Fibroblast of peridontal ligament (primary cell): ENCODE measurements around the gene VPS13D.
"Not testable (repeated sequence)": the region's sequence is repeated elsewhere in the genome, so short reads cannot be mapped to it uniquely, and the experiment has no call there.

Source experiments
- DNase-seq: peaks from one replicate; pipeline ENCODE4 v3.0.0-alpha.2; 2010; ENCODE audit errors: extremely low read depth

Gene VPS13D

DNA sequence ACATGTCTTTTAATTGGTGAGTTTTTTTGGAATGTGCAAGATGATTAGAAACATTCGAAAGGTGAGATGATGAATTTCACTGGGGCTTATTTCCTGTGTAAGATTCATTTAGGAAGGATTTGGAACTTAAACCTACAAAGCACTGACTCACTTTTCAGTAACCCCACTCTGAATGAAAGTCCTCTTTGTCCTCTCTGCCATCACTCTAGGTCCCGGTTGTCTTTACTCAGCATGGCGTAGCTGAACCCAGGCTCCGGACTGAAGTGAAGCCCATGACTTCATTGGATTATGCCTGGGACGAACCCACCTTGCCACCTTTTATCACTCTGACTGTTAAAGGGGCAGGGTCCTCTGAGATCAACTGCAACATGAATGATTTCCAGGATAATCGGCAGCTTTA, 139.4 kb downstream of the VPS13D start:
- no peak for DNase-seq

DNA sequence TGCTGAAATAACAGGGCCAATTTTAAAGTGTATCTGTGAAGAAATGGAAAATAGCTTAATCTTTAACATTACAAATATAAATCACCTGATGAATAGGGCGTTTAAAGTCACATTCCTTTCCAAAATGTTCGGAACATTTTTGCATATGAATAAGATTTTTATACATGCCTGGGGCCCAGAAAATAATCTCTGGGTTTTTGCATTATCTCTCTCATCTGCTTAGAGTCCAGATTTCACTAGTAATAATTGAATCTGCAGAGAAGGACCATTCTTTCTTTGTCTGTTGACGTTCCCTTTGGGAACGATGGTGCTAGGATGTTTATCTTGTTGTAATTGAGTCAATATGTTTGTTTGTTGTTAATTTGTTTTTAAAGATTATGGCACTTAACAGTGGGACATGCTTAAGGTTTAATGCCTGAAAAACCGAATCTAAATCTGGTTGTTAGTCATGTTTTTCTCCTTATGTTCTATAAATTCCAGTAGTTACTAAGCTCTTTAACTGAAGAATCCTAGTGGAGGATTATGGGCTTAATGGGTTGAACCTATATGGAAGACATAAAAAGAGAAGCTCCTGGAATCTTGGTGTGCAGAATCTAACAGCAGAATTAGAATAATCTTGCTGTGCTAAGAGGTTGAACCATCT, 140.6 kb downstream of the VPS13D start:
- no peak for DNase-seq

DNA sequence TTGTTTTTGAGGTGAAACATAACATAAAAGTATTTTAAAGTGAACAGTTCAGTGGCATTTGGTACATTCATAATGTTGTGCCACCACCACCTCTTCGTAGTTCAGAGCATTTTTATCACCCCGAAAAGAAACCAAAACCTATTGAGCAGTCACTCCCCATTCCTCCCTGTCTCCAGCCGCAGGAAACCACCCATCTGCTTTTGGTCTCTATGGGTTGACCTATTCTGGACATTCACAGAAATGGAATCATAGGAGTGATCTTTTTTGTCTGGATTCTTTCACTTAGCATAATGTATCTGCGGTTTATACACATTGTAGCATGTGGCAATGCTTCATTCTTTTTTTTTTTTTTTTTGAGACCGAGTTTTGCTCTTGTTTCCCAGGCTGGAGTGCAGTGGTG, 141.2 kb downstream of the VPS13D start:
- DNase-seq, result no peak

DNA sequence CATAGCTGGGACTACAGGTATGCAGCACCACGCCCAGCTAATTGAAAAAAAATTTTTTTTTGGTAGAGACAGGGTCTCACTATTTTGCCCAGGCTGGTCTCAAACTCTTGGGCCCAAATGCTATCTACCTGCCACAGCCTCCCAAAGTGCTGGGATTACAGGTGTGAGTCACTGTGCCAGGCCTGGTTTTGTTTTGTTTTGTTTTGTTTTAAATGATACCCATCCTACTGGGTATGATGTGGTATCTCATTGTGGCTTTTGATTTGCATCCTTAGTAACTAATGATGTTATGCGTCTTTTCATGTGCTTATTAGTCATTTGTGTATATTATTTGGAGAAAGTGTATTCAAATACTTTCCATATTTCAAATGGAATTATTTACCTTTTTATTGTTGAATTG, 142.3 kb downstream of the VPS13D start:
- DNase-seq, result no peak

GRCh38 chr1:12372761-12373160, 142.9 kb downstream of the VPS13D start:
- DNase-seq, result no peak

- DNase-seq, result no peak
Measured at GRCh38 chr1:12375133-12375829, 145.5 kb downstream of the VPS13D start.

- no peak for DNase-seq
Measured at GRCh38 chr1:12376236-12377045, 146.6 kb downstream of the VPS13D start.

- peak; percentile 50 for DNase-seq
Measured at GRCh38 chr1:12380326-12381249, 150.8 kb downstream of the VPS13D start.

- no peak for DNase-seq
Measured at GRCh38 chr1:12383001-12383400, 153.2 kb downstream of the VPS13D start.

DNA sequence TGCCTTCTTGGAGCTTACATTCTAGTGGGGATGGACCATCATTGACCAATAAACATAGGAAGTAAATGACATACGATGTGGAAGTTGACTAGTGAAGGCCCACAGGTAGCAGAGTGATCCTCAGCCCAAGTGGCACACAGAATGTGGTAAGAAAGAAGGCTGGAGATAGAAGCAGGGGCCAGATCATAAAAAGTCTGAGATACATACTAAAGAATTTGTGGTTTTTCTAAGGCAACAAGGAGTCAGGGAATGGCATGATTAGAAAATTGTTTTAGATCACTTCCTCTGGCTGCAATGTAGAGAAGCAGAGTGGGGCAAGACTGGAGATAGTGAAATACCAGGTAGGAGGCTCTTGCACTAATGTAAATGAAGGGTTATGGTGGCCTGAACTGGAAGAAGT, 154.0 kb downstream of the VPS13D start:
- DNase-seq, result no peak

DNA sequence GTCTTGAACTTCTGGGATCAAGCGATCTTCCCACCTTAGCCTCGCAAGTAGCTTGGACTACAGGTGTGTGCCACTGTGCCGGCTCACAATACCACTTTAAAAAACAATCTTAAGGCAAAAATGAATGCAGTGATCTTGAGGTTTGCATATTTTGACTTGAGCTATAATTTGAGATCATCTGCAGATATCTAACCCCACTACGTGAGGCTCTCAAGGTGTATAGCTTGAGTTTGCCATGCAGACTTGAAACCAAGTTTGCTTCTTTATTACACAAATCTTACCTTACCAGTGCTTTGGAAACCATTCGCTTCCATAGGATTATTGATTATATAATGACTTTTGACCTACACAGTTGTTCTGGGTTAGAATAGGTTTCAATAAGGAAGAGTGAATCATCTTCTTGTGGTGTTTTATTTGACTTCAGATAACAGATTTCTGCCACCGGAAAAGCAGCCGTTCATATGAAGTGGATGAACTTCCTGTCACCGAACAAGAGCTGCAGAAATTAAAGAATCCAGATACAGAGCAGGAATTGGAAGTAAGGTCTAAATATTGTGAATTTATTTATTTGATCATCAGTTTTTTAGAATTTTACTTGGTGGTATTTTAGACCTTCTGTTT, 155.1 kb downstream of the VPS13D start:
- DNase-seq, result no peak

- DNase-seq, result no peak
Measured at GRCh38 chr1:12386130-12386529, 156.3 kb downstream of the VPS13D start.

DNA sequence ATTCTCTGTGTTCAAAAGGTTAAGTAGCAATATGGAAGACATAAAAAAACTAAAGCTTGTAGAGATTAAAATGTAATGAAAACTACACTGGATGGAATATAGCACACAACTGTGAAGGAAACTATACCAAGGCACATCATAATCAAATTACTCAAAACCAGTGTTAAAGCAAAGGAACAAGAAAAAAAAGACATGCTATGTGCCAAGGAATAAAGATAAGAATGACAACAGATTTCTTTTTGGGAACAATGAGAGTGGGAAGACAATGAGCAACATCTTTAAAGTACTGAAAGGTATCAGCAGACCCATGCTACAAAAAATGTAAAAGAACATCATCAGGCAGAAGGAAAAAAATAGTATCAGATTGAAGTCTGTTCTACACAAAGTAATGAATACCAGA, 157.8 kb downstream of the VPS13D start:
- DNase-seq, result peak; percentile 35

- not testable (repeated sequence) for DNase-seq
Measured at GRCh38 chr1:12390296-12390695, 160.5 kb downstream of the VPS13D start.

DNA sequence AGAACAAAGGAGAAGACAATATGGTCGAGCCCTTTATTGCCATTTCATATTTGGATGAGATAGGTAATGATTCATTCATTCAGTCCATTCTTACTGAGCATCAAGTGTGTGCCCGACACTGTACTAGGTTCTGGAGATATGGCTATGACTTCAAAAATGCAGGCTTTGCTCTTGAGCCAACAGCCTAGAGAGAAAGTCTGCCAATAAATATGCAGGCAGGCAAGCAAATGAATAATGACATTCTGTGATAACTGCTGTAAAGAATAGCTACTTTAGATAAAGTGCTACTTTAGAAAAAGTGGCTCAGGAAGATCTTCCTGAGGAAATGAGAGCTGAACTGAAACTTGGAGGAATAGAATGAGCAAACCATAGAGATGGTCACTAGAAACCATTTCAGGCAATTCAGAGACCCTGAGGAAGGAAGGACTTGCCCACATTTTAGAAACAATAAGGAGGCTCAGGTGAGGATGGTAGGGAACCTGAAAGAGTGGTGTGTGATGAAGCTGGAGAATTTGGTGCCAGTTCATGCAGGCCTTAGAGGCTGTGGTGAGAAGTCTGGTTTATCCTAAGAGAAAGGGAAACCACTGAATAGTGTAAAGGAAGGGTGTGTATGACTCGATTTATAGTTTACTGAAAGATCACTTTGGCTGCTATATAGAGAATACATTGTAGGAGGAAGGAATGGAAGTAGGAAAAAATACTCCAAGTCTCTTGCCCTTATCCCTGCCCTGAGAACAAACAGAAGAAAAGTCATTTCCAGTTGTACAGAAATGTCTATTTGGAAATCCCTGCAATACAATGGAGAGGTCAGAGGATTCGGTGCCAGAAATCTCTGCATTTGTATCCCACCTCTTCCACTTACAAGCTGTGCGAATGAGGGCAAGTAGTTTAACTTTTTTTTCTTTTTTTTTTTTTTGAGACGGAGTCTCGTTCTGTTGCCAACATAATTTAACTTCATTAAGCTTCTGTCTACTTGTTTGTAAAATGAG, 167.9 kb downstream of the VPS13D start:
- DNase-seq, result no peak

GRCh38 chr1:12398479-12398878, 168.6 kb downstream of the VPS13D start:
- DNase-seq, result no peak

DNA sequence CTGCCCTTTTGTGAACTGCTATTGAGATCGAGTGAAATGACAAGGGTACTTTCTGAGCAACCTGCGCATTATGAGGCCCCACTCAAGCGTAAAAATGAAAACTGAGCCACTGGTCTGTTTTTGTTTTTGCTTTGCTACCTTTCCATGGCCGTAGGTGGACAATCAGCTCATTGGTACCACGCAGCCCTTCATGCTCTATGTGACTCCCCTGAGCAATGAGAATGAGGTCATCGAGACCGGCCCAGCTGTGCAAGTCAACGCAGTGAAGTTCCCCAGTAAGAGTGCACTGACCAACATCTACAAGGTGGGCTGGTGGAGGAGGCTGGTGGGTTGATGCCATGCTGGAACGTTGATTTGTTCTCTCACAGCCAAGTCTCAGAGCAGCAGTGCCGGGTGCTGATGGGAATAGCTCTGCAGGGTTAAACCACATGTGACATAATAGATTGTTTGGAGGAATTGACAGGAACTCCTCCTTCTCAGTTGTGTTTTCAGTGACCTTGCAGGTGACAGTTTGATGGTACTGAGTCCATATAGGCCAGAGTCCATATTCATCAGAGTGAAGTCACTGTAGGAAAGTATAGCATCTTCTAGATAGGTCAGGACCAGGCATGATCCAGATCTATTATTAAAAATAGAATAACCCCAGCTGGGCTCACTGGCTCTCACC, 170.3 kb downstream of the VPS13D start:
- no peak for DNase-seq

- no peak for DNase-seq
Measured at GRCh38 chr1:12402159-12402673, 172.4 kb downstream of the VPS13D start.

GRCh38 chr1:12402842-12403241, 173.0 kb downstream of the VPS13D start:
- no peak for DNase-seq
